OCI-LY1 (cell line): ENCODE results near the gene ATP11A.

ENCODE experiments used
- H2AFZ ChIP-seq: fragments of 200-600 bp; sonication (generic), shearing (Covaris generic); 2 replicates; pipeline ENCODE4 v1.6.0; 2014; ENCODE audit warnings: antibody characterized with exemption, mild to moderate bottlenecking, low read length
- H3F3A ChIP-seq: fragments of 200-600 bp; sonication (generic), shearing (Covaris generic); 2 replicates; pipeline ENCODE4 v1.6.0; 2014; ENCODE audit warnings: mild to moderate bottlenecking, antibody characterized with exemption, low read length, moderate library complexity; ENCODE audit not compliant: insufficient read depth
- H3K27ac ChIP-seq: fragments of 200-600 bp; sonication (generic); 2 replicates; pipeline ENCODE4 v1.5.1; 2014; ENCODE audit warnings: low read length, mixed run types, mild to moderate bottlenecking, low read depth; ENCODE audit not compliant: poor library complexity, severe bottlenecking
- H3K27me3 ChIP-seq: fragments of 200-600 bp; sonication (generic); 2 replicates; pipeline ENCODE4 v1.6.0; 2014; ENCODE audit warnings: antibody characterized with exemption, mild to moderate bottlenecking, low read length, moderate library complexity; ENCODE audit not compliant: insufficient read depth
- H3K36me3 ChIP-seq: fragments of 200-600 bp; sonication (generic); 2 replicates; pipeline ENCODE4 v1.6.1; 2014; ENCODE audit warnings: mild to moderate bottlenecking, antibody characterized with exemption, low read length, moderate library complexity, mixed read lengths; ENCODE audit not compliant: insufficient read depth
- H3K4me1 ChIP-seq: fragments of 200-600 bp; sonication (generic); 2 replicates; pipeline ENCODE4 v1.5.1; 2014; ENCODE audit warnings: mild to moderate bottlenecking, low read length, moderate library complexity; ENCODE audit not compliant: insufficient read depth, severe bottlenecking
- H3K4me2 ChIP-seq: fragments of 200-600 bp; sonication (generic), shearing (Covaris generic); 2 replicates; pipeline ENCODE4 v1.6.1; 2014; ENCODE audit warnings: low read length
- H3K4me3 ChIP-seq: fragments of 200-600 bp; sonication (generic); 2 replicates; pipeline ENCODE4 v1.5.1; 2014; ENCODE audit warnings: low read length, low read depth, mild to moderate bottlenecking, mixed read lengths; ENCODE audit not compliant: poor library complexity, severe bottlenecking
- H3K79me2 ChIP-seq: fragments of 200-600 bp; shearing (Covaris generic); 2 replicates; pipeline ENCODE4 v1.6.1; 2016; ENCODE audit warnings: mixed run types, low read length, mixed read lengths; ENCODE audit not compliant: insufficient read depth
- H3K9ac ChIP-seq: fragments of 200-600 bp; sonication (generic), shearing (Covaris generic); 2 replicates; pipeline ENCODE4 v1.6.1; 2014; ENCODE audit warnings: mild to moderate bottlenecking, low read length, mixed read lengths
- H3K9me2 ChIP-seq: fragments of 200-600 bp; sonication (generic), shearing (Covaris generic); 2 replicates; pipeline ENCODE4 v1.6.1; 2014; ENCODE audit warnings: low read depth, mild to moderate bottlenecking, low read length, mixed read lengths
- H3K9me3 ChIP-seq: fragments of 200-600 bp; shearing (Covaris generic); 2 replicates; pipeline ENCODE4 v1.6.1; 2014; ENCODE audit warnings: low read length, mixed read lengths
- H4K20me1 ChIP-seq: fragments of 200-600 bp; sonication (generic), shearing (Covaris generic); 2 replicates; pipeline ENCODE4 v1.6.0; 2016; ENCODE audit warnings: mild to moderate bottlenecking, low read length; ENCODE audit not compliant: insufficient read depth
- EZH2 ChIP-seq: fragments of 200-600 bp; sonication (generic), shearing (Covaris generic); IDR thresholded peaks from 2 replicates; pipeline ENCODE4 v1.8.0; 2017; ENCODE audit warnings: borderline replicate concordance, mixed run types, mild to moderate bottlenecking, antibody characterized with exemption, low read length, moderate library complexity, mixed read lengths
- TF ChIP-seq, protein P1 (sequence below): fragments of 200-600 bp; sonication (generic), shearing (Covaris generic); IDR thresholded peaks from 2 replicates; pipeline ENCODE4 v1.5.1; 2017; ENCODE audit warnings: mild to moderate bottlenecking, antibody characterized with exemption, low read length, moderate library complexity, mixed read lengths

ATP11A gene

DNA sequence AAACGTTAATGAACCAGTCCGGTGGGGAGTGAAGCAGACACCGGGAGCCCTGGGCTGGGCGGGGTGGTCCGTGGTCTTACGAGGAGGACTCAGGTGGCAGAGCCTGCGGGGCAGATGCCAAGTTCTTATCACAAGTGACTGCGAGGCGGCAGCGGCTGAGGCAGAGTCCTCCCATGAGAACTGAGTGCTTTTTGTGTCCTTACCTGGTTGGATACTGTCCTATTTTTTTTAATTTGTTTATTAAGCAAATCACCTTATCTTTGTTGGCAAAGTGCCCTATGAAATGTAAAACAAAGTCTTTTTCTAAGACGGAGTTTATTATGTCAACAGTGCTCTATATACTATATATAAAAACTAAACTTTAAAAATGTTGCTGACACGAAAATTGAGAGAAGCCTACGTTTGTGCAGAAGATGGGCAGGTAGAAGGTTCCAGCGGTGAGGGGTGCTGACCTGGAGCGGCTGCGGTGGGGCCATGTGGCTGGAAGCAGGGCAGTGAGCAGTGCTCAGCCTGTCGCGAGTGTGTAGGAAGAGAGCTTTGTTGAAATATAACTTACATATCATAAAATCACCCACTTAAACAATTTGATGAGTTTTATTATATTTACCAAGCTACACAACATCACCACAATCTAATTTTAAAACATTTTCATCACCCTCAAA is 82.2 kb downstream of the ATP11A start:
- Histone ChIP-seq H3K4me1 (peaks cover 5% of the 10 kb centered on the region), H4K20me1 (0 out of 2 replicates have a peak, but pooled peaks cover 3% of the 10 kb centered on the region), H3F3A (no peaks in the 10 kb centered on the region), H3K79me2 (no peaks in the 10 kb centered on the region), H3K4me2 (no peak overlapping the region), H3K36me3 (no peaks in the 10 kb centered on the region), H2AFZ (no peak overlapping the region), H3K27ac (no peak overlapping the region), H3K9me2 (no peaks in the 10 kb centered on the region), H3K9me3 (no peaks in the 10 kb centered on the region), H3K4me3 (no peak overlapping the region), H3K9ac (no peak overlapping the region), H3K27me3 (peaks cover 19% of the 10 kb centered on the region)
- no peak for TF ChIP-seq EZH2
- TF ChIP-seq, protein P1, sequence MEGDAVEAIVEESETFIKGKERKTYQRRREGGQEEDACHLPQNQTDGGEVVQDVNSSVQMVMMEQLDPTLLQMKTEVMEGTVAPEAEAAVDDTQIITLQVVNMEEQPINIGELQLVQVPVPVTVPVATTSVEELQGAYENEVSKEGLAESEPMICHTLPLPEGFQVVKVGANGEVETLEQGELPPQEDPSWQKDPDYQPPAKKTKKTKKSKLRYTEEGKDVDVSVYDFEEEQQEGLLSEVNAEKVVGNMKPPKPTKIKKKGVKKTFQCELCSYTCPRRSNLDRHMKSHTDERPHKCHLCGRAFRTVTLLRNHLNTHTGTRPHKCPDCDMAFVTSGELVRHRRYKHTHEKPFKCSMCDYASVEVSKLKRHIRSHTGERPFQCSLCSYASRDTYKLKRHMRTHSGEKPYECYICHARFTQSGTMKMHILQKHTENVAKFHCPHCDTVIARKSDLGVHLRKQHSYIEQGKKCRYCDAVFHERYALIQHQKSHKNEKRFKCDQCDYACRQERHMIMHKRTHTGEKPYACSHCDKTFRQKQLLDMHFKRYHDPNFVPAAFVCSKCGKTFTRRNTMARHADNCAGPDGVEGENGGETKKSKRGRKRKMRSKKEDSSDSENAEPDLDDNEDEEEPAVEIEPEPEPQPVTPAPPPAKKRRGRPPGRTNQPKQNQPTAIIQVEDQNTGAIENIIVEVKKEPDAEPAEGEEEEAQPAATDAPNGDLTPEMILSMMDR: no peak

DNA sequence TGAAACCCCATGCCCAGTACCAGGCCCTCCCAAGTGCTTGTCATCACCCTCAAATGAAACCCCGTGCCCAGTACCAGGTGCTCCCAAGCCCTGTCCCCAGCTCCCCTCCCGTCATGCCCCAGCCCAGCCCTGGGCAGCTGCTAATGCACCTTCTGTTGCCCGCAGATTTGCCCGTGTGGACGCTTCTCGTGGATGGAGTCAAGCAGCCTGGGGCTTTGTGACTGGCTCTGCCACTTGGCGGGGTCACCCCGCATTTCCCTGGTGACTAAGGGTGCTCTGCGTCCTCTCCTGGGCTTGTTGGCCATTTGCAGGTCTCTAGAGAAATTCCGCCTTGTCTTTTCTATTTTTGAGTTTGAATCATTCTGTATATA is 82.7 kb downstream of the ATP11A start:
- peaks cover 19% of the 10 kb centered on the region for H3K27me3 ChIP-seq
- no peak overlapping the region for H3K9ac ChIP-seq
- H4K20me1 ChIP-seq: 0 out of 2 replicates have a peak, but pooled peaks cover 3% of the 10 kb centered on the region
- H3K36me3 ChIP-seq: no peaks in the 10 kb centered on the region
- no peaks in the 10 kb centered on the region for H3K9me3 ChIP-seq
- TF ChIP-seq, protein P1: no peak
- TF ChIP-seq EZH2: no peak
- no peaks in the 10 kb centered on the region for H3F3A ChIP-seq
- no peak overlapping the region for H3K4me3 ChIP-seq
- no peak overlapping the region for H3K27ac ChIP-seq
- H3K4me2 ChIP-seq: no peak overlapping the region
- no peak overlapping the region for H2AFZ ChIP-seq
- H3K79me2 ChIP-seq: no peaks in the 10 kb centered on the region
- H3K4me1 ChIP-seq: peaks cover 5% of the 10 kb centered on the region
- H3K9me2 ChIP-seq: no peaks in the 10 kb centered on the region

DNA sequence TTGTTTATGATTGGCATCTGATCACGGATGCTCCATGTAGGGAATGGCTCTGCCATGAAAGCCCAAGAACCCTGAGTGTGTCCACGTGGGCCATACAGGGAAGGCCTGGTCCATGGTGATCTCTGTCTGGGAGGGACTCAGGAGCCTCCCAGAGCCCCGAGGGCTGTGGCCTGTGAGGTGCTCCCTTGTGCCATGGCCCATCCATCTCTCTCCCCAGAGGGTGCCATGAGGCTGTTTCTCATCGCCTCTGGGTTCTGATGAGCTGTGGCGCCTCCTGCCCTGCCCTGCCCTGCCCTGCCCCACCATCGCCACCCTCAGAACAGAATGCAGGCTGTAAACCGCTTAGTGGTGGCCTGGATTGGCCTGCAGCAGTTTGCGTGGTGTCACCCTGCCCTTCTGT is 83.1 kb downstream of the ATP11A start:
- Histone ChIP-seq H3K27ac (no peak overlapping the region), H3K79me2 (no peaks in the 10 kb centered on the region), H3K9me2 (no peaks in the 10 kb centered on the region), H3K4me3 (no peak overlapping the region), H3K9ac (no peak overlapping the region), H3K27me3 (peaks cover 17% of the 10 kb centered on the region), H3F3A (no peaks in the 10 kb centered on the region), H2AFZ (no peak overlapping the region), H3K9me3 (no peaks in the 10 kb centered on the region), H4K20me1 (0 out of 2 replicates have a peak, but pooled peaks cover 3% of the 10 kb centered on the region), H3K36me3 (no peaks in the 10 kb centered on the region), H3K4me1 (peaks cover under 1% of the 10 kb centered on the region), H3K4me2 (no peak overlapping the region)
- TF ChIP-seq EZH2: no peak
- TF ChIP-seq, protein P1: no peak
